NCI-H524 (cell line): ENCODE data around the gene PCAT7.

Experiments used
- DNase-seq, 2 experiments: peaks; one replicate each; lab custom pipeline; 2025; lab: John Stamatoyannopoulos, UW

Gene PCAT7

GRCh38 chr9:94603259-94604160, 48.6 kb downstream of the PCAT7 start:
- DNase-seq, result peak; percentile 25 to 43

- no peak for DNase-seq
Measured at GRCh38 chr9:94606646-94607422, 52.0 kb downstream of the PCAT7 start.

- no peak for DNase-seq
Measured at GRCh38 chr9:94607423-94607691, 52.5 kb downstream of the PCAT7 start.

GRCh38 chr9:94610181-94610606, 55.3 kb downstream of the PCAT7 start:
- no peak for DNase-seq

GRCh38 chr9:94611638-94612068, 56.8 kb downstream of the PCAT7 start:
- DNase-seq, result no peak

- no peak for DNase-seq
Measured at GRCh38 chr9:94612071-94612470, 57.2 kb downstream of the PCAT7 start.

- peak in 1 of 2 experiments; percentile 8 for DNase-seq
Measured at GRCh38 chr9:94613003-94613402, 58.1 kb downstream of the PCAT7 start.

GRCh38 chr9:94619026-94619425, 64.1 kb downstream of the PCAT7 start:
- DNase-seq, result no peak
